SK-N-SH (cell line): ENCODE data around the gene ATP2B1. TPM values are rescaled to one million over a fixed set of nuclear protein-coding genes. Genes with fewer than 3 reads are reported as not detected.

ENCODE experiments used
- CTCF ChIA-PET: fragments of 300-600, 350-600 bp; formaldehyde crosslinking; extraction: SDS; loops from one replicate; lab custom pipeline; 2021; lab: Yijun Ruan, JAX
- POLR2A ChIA-PET: fragments of 350-600 bp; sonication (Branson Sonifier 250); formaldehyde crosslinking; extraction: SDS; loops from one replicate; lab custom pipeline; 2020; ENCODE audit warnings: antibody characterized with exemption, inconsistent platforms; lab: Yijun Ruan, JAX
- DNase-seq: peaks from one replicate; pipeline ENCODE4 v3.0.0; 2012
- H2AFZ ChIP-seq: fragments of 200-600 bp; sonication (generic); 2 replicates; pipeline ENCODE4 v1.8.1; 2016; ENCODE audit warnings: antibody characterized with exemption, mild to moderate bottlenecking, low read depth
- H3F3A ChIP-seq: fragments of 200-600 bp; sonication (generic); replicated peaks from 2 replicates; pipeline ENCODE3; 2016; ENCODE audit warnings: antibody characterized with exemption, mild to moderate bottlenecking; ENCODE audit not compliant: insufficient read depth
- H3K27ac ChIP-seq, 2 experiments: fragments of 200-500 bp in 1 of 2; fragments of 200-600 bp in 1 of 2; sonication (Bioruptor generic) in 1 of 2; sonication (generic), shearing (Covaris generic) in 1 of 2; 2 replicates each; pipeline versions ENCODE4 v1.5.1 to v1.6.1; 2014 to 2016; ENCODE audit warnings: low read depth in 2 of 2, inconsistent platforms in 1 of 2, low read length in 1 of 2, mild to moderate bottlenecking in 1 of 2, mixed read lengths in 1 of 2
- H3K27me3 ChIP-seq: fragments of 200-600 bp; sonication (generic), shearing (Covaris generic); 2 replicates; pipeline ENCODE4 v1.6.1; 2016; ENCODE audit warnings: mixed run types; ENCODE audit not compliant: insufficient read depth
- H3K36me3 ChIP-seq, 2 experiments: fragments of 200-500 bp in 1 of 2; fragments of 200-600 bp in 1 of 2; sonication (Bioruptor generic) in 1 of 2; sonication (generic) in 1 of 2; replicated peaks in 1 of 2; 2 replicates each; pipeline versions ENCODE3 to v1.5.1; 2014 to 2016; ENCODE audit warnings: low read length in 1 of 2, mild to moderate bottlenecking in 1 of 2; ENCODE audit not compliant: insufficient read depth in 2 of 2, control insufficient read depth in 1 of 2
- H3K4me1 ChIP-seq, 2 experiments: fragments of 200-500 bp in 1 of 2; fragments of 200-600 bp in 1 of 2; sonication (Bioruptor generic) in 1 of 2; sonication (generic), shearing (Covaris generic) in 1 of 2; 2 replicates each; pipeline versions ENCODE4 v1.5.1 to v1.6.1; 2014 to 2016; ENCODE audit warnings: low read depth in 1 of 2, low read length in 1 of 2, mixed run types in 1 of 2; ENCODE audit not compliant: insufficient read depth in 2 of 2, control insufficient read depth in 1 of 2
- H3K4me2 ChIP-seq: fragments of 200-600 bp; sonication (generic), shearing (Covaris generic); 2 replicates; pipeline ENCODE4 v1.6.1; 2017; ENCODE audit warnings: mixed run types
- H3K4me3 ChIP-seq, 2 experiments: fragments of 200-500 bp in 1 of 2; fragments of 200-600 bp in 1 of 2; sonication (Bioruptor generic) in 1 of 2; sonication (generic), shearing (Covaris generic) in 1 of 2; 2 replicates each; pipeline versions ENCODE4 v1.5.1 to v1.8.1; 2014 to 2016; ENCODE audit warnings: low read depth in 2 of 2, inconsistent platforms in 1 of 2, low read length in 1 of 2, mild to moderate bottlenecking in 1 of 2, mixed read lengths in 1 of 2, moderate library complexity in 1 of 2
- H3K79me2 ChIP-seq: fragments of 200-600 bp; sonication (generic); 2 replicates; pipeline ENCODE4 v1.8.1; 2017; ENCODE audit warnings: mild to moderate bottlenecking; ENCODE audit not compliant: insufficient read depth
- H3K9ac ChIP-seq: fragments of 200-600 bp; sonication (generic); 2 replicates; pipeline ENCODE4 v1.6.1; 2017; ENCODE audit warnings: mixed run types
- H3K9me2 ChIP-seq: fragments of 200-600 bp; sonication (generic); 2 replicates; pipeline ENCODE4 v1.6.1; 2017; ENCODE audit warnings: mixed run types
- H3K9me3 ChIP-seq: fragments of 200-600 bp; sonication (generic); 2 replicates; pipeline ENCODE4 v1.6.1; 2017; ENCODE audit warnings: mixed run types, mild to moderate bottlenecking, moderate library complexity
- H4K20me1 ChIP-seq: fragments of 200-600 bp; sonication (generic); 2 replicates; pipeline ENCODE4 v1.6.1; 2017; ENCODE audit warnings: mild to moderate bottlenecking, mixed run types; ENCODE audit not compliant: insufficient read depth
- CTCF ChIP-seq: fragments of 200-600 bp; sonication (generic); IDR thresholded peaks from 2 replicates; pipeline ENCODE4 v1.6.1; 2017; ENCODE audit warnings: antibody characterized with exemption, mild to moderate bottlenecking, moderate library complexity
- ELF1 ChIP-seq: IDR thresholded peaks from 2 replicates; pipeline ENCODE4 v1.4.0; 2012
- EP300 ChIP-seq, 2 experiments: IDR thresholded peaks; 2 replicates each; pipeline versions ENCODE4 v1.4.0 to v1.6.1; 2012; ENCODE audit warnings: borderline replicate concordance in 1 of 2, low read depth in 1 of 2, low read length in 1 of 2
- EZH2phosphoT487 ChIP-seq: fragments of 200-600 bp; sonication (generic); IDR thresholded peaks from 2 replicates; pipeline ENCODE4 v1.6.1; 2017; ENCODE audit warnings: low read depth, mixed run types, mild to moderate bottlenecking, antibody characterized with exemption, moderate library complexity, borderline replicate concordance
- FOSL2 ChIP-seq: IDR thresholded peaks from 2 replicates; pipeline ENCODE4 v1.4.0; 2012; ENCODE audit warnings: low read depth, mild to moderate bottlenecking, moderate library complexity, borderline replicate concordance
- FOXM1 ChIP-seq: IDR thresholded peaks from 2 replicates; pipeline ENCODE4 v1.4.0; 2012; ENCODE audit warnings: low read depth, mild to moderate bottlenecking
- MAX ChIP-seq: IDR thresholded peaks from 2 replicates; pipeline ENCODE4 v1.4.0; 2012; ENCODE audit warnings: low read depth
- MEF2A ChIP-seq: IDR thresholded peaks from 2 replicates; pipeline ENCODE4 v1.4.0; 2012; ENCODE audit warnings: low read depth, borderline replicate concordance
- NFIC ChIP-seq: IDR thresholded peaks from 2 replicates; pipeline ENCODE4 v1.4.0; 2012; ENCODE audit warnings: borderline replicate concordance
- POLR2AphosphoS5 ChIP-seq: IDR thresholded peaks from 2 replicates; pipeline ENCODE4 v1.6.1; 2012; ENCODE audit warnings: low read depth, low read length
- REST ChIP-seq: IDR thresholded peaks from 2 replicates; pipeline ENCODE4 v1.6.1; 2012; ENCODE audit warnings: mild to moderate bottlenecking, low read depth, low read length, moderate library complexity
- RXRA ChIP-seq: IDR thresholded peaks from 2 replicates; pipeline ENCODE4 v1.4.0; 2012; ENCODE audit warnings: low read depth, mild to moderate bottlenecking, borderline replicate concordance
- SMC3 ChIP-seq: IDR thresholded peaks from 2 replicates; pipeline ENCODE4 v1.6.1; 2012; ENCODE audit warnings: low read depth, low read length, improper control_type of control experiment
- TAF1 ChIP-seq: IDR thresholded peaks from 2 replicates; pipeline ENCODE4 v1.6.1; 2012; ENCODE audit warnings: low read depth, mild to moderate bottlenecking, low read length, moderate library complexity, borderline replicate concordance
- TEAD4 ChIP-seq: IDR thresholded peaks from 2 replicates; pipeline ENCODE4 v1.4.0; 2012; ENCODE audit warnings: mild to moderate bottlenecking, borderline replicate concordance; ENCODE audit not compliant: insufficient read depth
- USF1 ChIP-seq: IDR thresholded peaks from 2 replicates; pipeline ENCODE4 v1.4.0; 2012; ENCODE audit warnings: low read depth, borderline replicate concordance
- USF2 ChIP-seq: fragments of 150-350 bp; IDR thresholded peaks from 2 replicates; pipeline ENCODE4 v1.6.1; 2017; ENCODE audit warnings: antibody characterized with exemption, low read length, low read depth, borderline replicate concordance
- YY1 ChIP-seq: IDR thresholded peaks from 2 replicates; pipeline ENCODE4 v1.4.0; 2012; ENCODE audit warnings: low read depth, mild to moderate bottlenecking
- WGBS: methylation state at CpG from one replicate; pipeline ENCODE4 v1.1.6; 2017; ENCODE audit warnings: low lambda C conversion rate; 5-methylcytosine and 5-hydroxymethylcytosine counted together
- polyA plus RNA-seq, 3 experiments: library from polyadenylated mRNA; depleted of rRNA; stranded (reverse); fragments of >200 nt; gene quantifications; 2 replicates each; pipeline ENCODE4 v1.2.3, GENCODE V29; 2012

ATP2B1 gene
- polyA plus RNA-seq, 1 of the 3 experiments (the other 2 are of a cell fraction): 4.3 TPM

GRCh38 chr12:89690925-89691324, 17.7 kb downstream of the ATP2B1 start:
- Histone ChIP-seq H2AFZ (no peak overlapping the region), H3F3A (no peaks in the 10 kb centered on the region), H4K20me1 (no peaks in the 10 kb centered on the region), H3K9me3 (no peaks in the 10 kb centered on the region), H3K79me2 (peaks cover 21% of the 10 kb centered on the region), H3K36me3 (no peaks in the 10 kb centered on the region), H3K4me1 (peaks cover 0 to 5% of the 10 kb centered on the region in 2 experiments; a peak in 2 of 4 replicates), H3K27ac (no peak overlapping the region), H3K9ac (no peak overlapping the region), H3K9me2 (0 out of 2 replicates have a peak, but pooled peaks cover 3% of the 10 kb centered on the region), H3K4me2 (no peak overlapping the region), H3K27me3 (no peaks in the 10 kb centered on the region), H3K4me3 (no peak overlapping the region)
- no peak for DNase-seq
- CTCF ChIA-PET: no interaction called here
- POLR2A ChIA-PET: no interaction called here
- TF ChIP-seq USF1: no peak
- no peak for TF ChIP-seq SMC3
- no peak for TF ChIP-seq EP300 (IDR thresholded peaks at IDR 0.05; ENCODE audit: borderline replicate concordance in 1 of 2, low read depth in 1 of 2, low read length in 1 of 2)
- no peak for TF ChIP-seq USF2
- no peak for TF ChIP-seq REST
- 77% methylated on average over 1 of the region's 1 CpG for WGBS

GRCh38 chr12:89689306-89689705, 19.3 kb downstream of the ATP2B1 start:
- Histone ChIP-seq H3K27ac (no peak overlapping the region), H3F3A (no peaks in the 10 kb centered on the region), H3K79me2 (peaks cover 28% of the 10 kb centered on the region), H3K9me2 (0 out of 2 replicates have a peak, but pooled peaks cover 3% of the 10 kb centered on the region), H3K4me3 (no peak overlapping the region), H3K4me1 (peaks cover 0 to 5% of the 10 kb centered on the region in 2 experiments; a peak in 2 of 4 replicates), H3K9ac (no peak overlapping the region), H2AFZ (no peak overlapping the region), H3K4me2 (no peak overlapping the region), H3K9me3 (no peaks in the 10 kb centered on the region), H3K36me3 (no peaks in the 10 kb centered on the region), H4K20me1 (no peaks in the 10 kb centered on the region), H3K27me3 (no peaks in the 10 kb centered on the region)
- 94% methylated on average over 3 of the region's 3 CpGs for WGBS
- POLR2A ChIA-PET: no interaction called here
- DNase-seq: no peak
- CTCF ChIA-PET: interaction anchor here (1.4 kb wide), 1 partner anchor 146 kb away, joined by 3 read pairs; no protein-coding TSS in a partner anchor
- TF ChIP-seq MEF2A (no peak), FOXM1 (no peak), FOSL2 (no peak), ELF1 (no peak), MAX (no peak), TAF1 (no peak), POLR2AphosphoS5 (no peak), YY1 (no peak), CTCF (no peak), USF2 (no peak), NFIC (no peak), USF1 (no peak), RXRA (no peak), EZH2phosphoT487 (no peak), TEAD4 (no peak)
